ENCODE data around the gene PSRC1.
A peak's percentile ranks its signal among the peaks of the same experiment; 100 is the strongest.
"Not testable (repeated sequence)": the region's sequence is repeated elsewhere in the genome, so short reads cannot be mapped to it uniquely, and the experiment has no call there.

PSRC1 gene

DNA sequence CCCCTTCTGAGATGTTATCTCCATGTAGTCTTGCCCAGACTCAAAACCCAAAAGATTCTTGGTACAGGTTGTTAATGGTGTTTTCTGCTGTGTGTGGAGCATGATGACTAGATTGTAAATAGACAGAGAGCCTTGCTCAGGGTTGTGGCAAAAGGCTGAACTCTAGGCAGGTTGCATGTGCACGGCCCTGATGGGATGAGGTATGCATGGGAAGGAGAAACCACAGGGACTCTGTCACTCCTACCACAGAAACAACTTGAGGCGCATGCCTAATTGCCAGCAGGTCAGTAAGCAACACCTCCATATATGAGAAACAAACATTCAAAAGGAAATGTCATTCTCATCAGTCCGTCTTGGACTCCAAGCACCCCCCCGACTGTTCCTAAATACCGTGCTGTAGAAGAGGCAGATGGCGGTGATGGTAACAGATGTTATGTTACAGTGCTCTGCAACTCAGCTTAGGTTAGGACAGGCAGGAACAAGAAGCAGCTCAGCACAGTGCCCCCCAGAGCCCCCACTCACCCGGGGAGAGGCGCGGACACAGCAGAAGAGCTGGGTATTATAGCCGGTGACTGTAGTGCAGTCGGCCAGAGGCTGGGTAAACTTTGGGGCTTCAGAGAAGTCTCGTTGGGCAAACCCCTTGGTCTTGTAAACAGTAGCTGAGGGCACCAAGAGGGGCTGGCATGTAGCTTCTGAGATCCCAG, 12.9 kb upstream of the PSRC1 start:
- DNase-seq = peak; percentile 89 to 94

DNA sequence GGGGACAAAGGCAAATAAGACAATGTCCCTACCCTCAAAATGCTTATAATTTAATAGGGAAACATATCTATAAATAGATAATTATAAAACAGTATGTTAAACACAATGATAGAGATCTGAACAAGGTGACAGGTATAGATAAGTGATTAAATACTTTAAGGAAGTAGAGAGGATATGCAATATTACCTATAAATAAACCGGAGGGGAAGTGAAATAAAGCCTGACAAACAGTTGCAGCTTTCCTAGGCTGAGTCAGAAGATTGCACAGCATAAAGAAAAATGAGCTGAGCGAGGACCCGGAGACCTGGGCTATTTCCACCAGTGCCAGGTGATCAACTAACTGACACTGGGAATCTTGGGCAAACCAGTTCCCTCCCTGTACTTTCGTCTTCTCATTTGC, 11.5 kb upstream of the PSRC1 start:
- no peak for DNase-seq

DNA sequence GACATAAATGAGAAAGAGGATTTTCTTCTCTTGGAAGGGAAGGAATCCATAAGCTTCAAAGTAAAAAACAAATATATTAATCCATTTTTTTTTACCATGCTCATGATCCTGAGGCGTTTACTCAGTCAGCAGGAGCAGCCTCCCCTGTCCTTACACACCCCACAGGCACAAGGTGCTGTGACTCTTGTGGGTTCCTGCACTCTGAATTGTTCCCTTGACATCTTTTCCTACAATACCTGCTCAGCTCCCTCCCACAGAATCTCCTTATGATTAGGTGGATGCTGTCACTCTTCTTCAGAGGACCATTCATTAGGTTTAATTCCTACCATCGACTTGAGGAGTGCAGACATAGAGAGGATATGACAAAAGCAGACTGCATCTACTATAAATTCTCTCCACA, 10.1 kb upstream of the PSRC1 start:
- no peak for DNase-seq

DNA sequence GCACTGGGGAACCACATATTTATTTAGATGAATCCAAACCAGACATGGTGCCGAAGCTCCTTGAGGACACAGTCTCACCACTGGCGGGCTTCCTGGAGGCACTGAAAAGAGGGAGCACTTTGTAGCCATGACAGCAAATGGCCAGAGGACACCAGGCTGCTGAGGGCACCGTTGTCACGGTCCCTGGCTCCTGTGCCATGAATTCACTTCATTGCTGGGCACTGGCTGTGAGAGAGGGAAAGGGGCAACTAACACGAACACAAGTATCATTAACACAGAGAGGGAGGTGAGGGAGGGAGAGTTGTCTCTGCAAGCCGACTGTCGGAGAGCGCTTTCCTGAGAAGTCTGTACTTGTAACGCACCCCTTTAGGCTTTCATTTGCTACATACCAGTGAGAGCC, 9.4 kb upstream of the PSRC1 start:
- no peak for DNase-seq

DNA sequence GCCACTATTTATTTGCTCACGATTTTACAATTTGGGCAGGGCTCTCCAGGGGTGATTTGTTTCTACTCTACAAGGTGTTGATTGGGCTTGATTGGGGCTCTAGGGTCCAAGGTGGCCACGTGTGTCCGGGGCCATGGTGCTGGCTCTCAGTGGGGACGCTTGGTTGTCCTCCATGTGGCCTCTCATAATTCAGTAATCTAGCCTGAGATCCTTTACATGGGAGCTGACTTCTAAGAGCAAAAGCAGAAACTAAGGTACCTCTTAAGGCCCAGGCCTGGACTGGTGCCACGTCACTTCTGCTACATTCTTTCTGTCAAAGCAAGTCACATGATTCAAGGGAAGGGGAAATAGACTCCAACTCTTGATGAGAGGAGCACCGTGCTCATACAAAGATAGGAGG, 8.1 kb upstream of the PSRC1 start:
- DNase-seq = no peak

DNA sequence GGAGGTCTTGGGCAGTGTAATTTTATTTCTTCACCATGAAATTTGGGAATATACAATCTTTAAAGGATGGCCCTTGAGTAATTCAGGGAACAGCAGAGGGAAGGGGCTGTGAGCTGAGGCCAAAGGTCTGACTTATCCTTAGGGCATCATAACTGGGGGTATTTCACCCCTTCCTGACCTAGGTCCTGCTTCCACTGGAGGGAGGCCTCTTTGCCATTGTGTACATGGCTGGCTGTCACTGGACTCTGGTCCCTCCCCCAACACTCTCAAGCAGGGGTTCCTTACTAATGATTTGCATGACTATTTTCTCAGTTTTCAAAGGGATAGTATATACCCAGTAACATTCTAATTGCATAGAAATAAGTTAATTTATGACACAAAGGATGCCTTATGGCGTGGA, 7.2 kb upstream of the PSRC1 start:
- DNase-seq = no peak

DNA sequence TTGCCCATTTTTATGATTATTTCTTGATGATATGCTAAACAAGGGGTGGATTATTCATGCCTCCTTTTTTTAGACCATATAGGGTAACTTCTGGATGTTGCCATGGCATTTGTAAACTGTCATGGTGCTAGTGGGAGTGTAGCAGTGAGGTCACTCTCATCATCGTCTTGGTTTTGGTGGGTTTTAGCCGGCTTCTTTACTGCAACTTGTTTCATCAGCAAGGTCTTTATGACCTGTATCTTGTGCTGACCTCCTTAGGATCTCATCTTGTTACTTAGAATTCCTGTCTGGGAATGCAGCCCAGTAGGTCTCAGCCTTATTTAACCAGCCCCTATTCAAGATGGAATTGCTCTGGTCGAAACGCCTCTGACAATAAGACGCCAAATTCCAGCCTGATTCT, 3.8 kb upstream of the PSRC1 start:
- not testable (repeated sequence) for DNase-seq

DNA sequence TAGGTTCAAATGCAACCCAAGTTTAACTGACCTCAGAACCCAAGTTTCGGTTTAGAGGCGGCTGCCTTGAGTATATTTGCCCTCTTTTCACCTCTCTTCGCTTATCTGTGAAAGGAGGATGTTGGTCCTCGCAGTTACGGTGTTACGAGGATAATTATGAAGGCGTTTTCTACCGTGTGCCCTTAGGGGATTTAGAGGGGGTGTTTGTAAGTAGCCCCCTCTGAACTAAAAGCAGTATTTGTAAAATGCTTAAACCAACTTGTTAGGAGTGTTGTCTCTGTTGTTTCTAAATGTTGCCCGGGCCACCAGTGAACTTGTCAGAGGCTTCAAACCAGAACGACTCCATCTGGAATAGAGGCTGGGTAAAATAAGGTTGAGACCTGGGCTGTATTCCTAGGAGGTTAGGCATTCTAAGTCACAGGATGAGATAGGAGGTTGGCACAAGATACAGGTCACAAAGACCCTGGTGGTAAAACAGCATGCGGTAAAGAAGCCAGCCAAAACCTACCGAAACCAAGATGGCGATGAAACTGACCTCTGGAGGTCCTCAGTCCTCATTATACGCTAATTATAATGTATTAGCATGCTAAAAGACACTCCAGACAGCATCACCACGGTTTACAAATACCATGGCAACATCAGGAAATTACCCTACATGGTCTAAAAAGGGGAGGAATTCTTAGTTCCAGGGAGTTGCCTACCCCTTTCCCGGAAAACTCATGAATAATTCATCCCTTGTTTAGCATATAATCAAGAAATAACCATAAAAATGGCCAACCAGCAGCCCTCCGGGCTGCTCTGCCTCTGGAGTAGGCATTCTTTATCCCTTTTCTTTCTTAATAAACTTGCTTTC, 1.0 kb upstream of the PSRC1 start:
- peak in 1 of 2 experiments; percentile 20 for DNase-seq

DNA sequence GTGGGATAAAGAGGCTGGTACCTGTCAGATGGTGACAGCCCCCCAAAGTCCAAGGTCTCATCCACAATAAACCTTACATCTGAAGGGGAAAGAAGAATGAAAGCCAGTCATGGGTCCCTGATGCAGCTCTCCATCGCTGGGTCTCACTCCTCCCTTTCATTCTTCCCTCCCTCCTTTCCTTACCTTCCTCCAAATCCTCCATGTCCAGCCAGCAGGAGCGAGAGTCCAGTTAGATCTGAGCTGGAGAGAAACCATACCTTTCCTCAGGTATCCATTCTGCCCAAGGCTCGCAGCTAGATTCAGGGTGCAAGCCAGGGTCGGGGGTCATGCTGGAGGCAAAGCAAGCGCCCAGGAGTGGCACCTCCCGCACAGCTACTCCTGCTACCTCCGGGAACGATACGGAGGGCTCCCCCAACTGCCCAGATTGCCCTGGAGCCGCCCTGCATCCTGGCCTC, 421 bp downstream of the PSRC1 start:
- no peak for DNase-seq

DNA sequence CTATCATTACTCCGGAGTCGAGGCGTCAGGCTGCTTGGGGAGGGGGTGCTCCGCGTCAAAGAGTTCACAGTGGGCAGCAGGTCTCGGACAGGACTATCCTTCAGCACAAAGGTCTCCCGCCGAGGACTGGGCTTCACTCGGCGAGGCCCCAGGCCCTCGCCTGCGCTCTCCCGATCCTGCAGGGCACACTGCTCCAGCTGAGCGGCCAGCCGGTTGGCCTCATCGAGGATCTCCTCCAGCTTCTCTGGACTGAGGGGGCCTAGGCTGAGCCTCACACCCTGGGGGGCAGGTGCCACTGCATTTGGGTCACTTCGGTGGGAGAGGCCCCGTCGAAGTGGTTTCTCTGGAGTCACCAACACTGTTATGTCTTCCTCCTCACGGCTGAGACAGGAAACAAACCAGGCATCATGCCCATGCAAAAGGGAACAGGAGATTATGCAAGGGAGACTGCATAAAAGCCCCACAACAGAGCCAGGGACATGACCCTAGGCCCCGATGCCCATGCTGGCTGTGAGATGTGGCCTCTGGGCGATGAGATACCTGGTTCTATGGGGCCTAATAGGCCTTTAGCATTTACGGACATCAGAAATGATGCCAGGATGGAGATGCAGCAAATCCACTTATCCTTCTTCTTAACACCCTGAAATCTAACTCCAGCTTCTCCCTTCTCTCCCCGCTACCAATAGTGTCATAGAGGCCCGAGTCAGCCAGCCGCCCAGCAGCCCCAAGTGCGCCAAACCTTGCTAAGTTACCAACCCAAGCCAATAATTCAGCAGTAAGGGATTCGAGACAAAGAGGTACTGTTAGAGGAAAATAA, 1.1 kb downstream of the PSRC1 start:
- peak in 1 of 2 experiments; percentile 12 for DNase-seq

DNA sequence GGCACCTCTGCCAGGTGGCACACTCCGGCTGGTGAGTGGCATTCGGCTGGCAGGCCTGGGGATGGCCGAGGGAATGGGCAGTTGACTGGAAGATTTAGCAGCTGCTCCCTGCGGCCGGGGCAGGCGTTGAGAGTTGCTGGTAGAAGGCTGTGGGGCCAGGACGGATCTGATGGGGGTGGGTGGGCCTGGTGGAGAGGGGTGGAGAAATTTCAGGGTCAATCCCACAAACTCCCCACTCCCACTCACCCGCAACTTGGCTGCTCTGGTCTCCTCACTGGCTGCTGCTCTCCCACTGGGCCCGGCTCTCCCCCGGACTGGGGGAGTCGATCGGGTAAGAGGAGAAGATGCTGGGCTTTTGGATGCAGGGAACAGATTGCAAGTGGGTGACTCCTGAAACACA, 2.1 kb downstream of the PSRC1 start:
- no peak for DNase-seq

DNA sequence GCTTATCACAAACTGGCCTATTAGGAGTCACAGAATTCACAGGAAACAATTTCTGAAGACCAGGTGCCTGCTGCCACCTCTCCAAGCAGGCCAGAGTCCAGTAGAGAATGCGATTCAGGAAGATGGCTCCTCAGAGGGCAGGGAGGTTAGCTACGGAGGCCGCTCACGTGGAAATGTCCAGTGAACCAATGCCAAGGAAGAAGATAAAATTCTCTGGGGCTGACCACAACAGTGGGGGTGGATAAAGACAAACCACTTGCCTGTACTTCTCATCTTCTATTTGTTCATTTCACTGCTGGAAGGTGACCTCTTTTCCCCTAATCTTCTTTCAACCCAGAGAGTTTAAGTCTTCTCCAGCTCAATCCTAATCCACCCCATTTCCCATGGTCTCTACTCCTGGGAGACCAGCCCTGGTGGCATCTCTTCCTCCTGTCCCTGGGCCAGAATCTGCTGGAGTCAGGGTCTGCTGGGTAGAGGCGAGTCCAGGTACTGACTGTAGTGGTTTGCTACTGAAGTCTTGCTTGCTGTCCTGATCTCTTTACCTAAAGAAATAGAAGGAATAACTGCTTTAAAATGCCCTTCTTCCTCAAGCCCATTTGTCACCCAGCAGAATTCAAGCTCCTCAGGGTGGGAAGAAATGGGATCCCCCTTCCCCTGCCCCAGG, 3.2 kb downstream of the PSRC1 start:
- DNase-seq = no peak

DNA sequence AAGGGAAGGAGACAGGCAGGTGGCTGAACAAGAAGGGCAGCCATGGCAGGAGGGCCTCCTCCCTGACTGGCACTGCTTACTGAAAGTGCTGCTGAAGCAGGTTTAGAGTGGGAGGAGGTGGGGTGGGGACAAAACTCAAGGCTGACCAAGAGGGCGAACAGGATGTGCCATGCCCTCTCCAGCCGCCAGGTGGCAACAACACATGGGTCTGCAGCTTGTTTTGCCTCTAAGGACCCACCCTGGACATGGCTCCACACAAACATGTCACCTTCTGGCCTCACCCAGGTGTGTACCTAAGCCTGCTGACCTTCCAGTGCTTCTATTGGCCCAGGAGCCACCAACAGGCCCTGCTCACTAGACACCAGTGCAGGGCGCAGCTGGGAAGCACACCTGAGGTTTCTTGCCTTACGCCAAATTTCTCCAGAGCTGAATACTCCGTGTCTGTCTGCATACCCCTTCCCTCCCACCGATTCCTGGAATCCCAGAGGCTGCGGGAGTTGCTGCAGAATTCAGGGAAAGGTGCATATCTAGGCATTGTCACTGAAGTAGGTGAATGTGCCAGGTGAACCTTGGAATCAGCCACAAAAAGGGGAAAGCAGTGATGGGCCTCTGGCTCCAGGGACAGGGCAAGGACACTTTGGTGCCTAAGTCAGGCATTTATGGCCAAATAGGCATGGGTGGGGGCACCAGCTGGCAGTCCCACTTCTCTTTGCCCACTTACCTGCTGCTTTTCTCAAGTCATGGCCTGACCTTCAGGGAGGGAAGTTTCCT, 5.3 kb downstream of the PSRC1 start:
- DNase-seq = peak in 1 of 2 experiments; percentile 76

DNA sequence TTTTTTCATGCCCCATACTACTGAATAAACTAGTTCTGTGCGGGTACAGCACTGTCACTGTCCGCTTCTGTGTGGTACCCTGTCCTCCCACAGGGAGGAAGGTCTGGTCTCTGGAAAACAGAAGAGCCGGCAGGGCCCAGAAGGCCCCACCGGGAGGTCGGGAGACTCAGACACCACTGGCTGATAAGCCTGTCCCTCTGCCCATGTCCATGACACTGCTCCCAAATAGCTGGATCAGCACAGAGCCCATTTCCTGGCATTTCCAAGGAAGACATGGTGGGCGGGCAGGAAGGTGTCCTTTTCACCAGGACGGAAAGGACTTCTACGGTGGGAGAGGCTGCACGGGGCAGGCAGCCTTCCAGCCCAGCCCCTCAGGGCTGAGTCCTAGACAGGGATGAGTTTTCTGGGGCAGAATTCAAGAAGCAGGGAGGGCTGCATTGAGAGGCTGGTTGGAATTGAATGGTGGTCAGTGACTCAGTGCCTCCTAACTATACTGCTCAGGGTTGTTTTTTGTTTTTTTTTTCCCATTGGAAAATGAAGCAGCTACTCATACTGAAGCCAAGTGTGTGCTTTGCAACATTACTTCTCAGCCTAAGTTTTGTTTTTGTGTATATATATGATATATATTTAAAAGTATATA, 7.1 kb downstream of the PSRC1 start:
- no peak for DNase-seq

DNA sequence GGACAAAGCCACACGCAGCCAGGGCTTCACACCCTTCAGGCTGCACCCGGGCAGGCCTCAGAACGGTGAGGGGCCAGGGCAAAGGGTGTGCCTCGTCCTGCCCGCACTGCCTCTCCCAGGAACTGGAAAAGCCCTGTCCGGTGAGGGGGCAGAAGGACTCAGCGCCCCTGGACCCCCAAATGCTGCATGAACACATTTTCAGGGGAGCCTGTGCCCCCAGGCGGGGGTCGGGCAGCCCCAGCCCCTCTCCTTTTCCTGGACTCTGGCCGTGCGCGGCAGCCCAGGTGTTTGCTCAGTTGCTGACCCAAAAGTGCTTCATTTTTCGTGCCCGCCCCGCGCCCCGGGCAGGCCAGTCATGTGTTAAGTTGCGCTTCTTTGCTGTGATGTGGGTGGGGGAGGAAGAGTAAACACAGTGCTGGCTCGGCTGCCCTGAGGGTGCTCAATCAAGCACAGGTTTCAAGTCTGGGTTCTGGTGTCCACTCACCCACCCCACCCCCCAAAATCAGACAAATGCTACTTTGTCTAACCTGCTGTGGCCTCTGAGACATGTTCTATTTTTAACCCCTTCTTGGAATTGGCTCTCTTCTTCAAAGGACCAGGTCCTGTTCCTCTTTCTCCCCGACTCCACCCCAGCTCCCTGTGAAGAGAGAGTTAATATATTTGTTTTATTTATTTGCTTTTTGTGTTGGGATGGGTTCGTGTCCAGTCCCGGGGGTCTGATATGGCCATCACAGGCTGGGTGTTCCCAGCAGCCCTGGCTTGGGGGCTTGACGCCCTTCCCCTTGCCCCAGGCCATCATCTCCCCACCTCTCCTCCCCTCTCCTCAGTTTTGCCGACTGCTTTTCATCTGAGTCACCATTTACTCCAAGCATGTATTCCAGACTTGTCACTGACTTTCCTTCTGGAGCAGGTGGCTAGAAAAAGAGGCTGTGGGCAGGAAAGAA, 8.1 kb downstream of the PSRC1 start:
- DNase-seq = no peak

DNA sequence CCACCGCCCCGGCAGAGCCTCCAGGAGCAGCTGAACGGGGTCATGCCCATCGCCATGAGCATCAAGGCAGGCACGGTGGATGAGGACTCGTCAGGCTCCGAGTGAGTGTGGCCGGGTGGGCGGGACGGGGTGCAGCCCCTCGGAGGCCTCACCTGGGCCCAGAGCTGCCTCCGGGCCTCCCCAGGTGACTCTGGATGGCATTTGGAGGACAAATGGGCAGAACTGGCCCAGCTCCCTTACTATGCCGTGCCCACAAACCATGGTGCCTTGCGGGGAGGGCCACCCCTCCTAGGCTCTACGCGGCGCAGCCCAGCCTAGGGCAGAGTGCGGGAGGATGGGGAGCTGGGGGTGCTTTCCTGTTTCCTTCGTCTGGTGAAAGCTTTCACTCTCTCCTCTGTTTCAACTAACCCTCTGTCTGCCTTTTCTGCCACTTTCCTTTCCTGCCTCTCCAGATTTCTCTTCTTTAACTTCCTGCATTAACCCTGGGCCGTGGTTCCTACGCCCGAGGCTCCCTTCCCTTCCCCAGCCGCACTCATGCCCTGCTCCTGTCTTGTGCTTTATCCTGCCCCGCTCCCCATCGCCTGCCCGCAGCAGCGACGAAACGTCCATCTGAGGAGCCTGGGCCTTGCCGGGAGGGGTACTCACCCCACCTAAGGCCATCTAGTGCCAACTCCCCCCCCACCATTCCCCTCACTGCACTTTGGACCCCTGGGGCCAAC, 9.2 kb downstream of the PSRC1 start:
- DNase-seq = no peak

DNA sequence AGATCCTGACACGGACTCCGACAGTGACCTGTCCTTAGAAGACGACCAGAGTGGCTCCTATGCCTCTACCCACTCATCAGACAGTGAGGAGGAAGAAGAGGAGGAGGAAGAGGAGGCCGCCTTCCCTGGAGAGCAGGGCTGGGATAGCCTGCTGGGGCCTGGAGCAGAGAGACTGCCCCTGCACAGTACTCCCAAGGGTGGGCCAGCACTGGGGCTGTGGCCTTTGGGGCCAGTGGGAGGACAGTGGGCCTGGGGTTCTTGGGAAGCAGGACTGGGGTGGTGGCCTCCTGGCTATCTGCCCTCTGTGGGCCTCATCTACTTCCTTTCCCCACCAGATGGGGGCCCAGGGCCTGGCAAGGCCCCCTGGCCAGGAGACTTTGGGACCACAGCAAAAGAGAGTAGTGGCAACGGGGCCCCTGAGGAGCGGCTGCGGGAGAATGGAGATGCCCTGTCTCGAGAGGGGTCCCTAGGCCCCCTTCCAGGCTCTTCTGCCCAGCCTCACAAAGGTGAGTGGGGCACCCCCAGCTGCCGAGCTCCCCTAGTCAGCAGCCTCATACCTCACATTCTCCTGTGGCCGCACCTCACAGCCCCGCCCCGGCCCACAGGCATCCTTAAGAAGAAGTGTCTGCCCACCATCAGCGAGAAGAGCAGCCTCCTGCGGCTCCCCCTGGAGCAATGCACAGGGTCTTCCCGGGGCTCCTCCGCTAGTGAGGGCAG, 10.0 kb downstream of the PSRC1 start:
- no peak for DNase-seq

DNA sequence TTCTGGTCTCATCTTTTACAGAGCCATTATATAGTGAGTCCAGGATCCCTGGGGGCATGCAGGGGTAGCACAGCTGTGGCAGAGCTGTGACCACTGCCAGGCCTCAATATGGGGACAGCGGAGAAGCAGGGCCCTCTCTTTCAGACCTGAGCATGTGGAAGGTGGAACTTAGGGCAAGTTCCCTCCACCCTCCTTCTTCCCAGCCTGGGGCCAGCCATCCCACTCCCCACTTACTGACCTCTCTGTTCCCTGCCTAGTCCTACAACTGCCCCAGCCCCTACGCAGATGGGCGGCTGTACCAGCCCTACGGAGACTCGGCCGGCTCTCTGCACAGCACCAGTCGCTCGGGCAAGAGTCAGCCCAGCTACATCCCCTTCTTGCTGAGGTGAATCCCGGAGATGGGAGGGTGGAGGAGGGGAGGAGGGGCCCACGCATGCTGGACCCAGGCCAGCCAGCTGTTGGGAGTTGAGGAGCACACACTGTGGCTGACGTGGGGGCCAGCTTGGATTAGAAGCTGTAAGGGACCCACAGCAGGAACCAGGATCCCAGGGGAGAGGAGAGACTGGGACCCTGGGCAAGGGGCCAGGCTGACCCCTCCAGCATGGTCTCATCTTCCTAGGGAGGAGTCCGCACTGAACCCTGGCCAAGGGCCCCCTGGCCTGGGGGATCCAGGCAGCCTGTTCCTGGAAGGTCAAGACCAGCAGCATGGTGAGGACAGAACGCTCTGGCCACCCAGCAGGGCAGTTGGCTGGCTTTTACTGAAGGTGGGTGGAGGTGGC, 10.7 kb downstream of the PSRC1 start:
- no peak for DNase-seq

Data from NCI-H524 (cell line).